Chondrocyte (in vitro differentiated cells): ENCODE results near the gene SLC38A1. TPM values are rescaled to one million over a fixed set of nuclear protein-coding genes. Genes with fewer than 3 reads are reported as not detected.
A peak's percentile ranks its signal among the peaks of the same experiment; 100 is the strongest.

Experiments used
- DNase-seq: peaks from one replicate; pipeline ENCODE4 v3.0.0; 2021; ENCODE audit warnings: mixed read lengths, low spot score
- H3K27ac Mint-ChIP-seq: one replicate; pipeline ENCODE4 v1.8.0; 2021; ENCODE audit warnings: mild to moderate bottlenecking, moderate library complexity, mixed read lengths; ENCODE audit not compliant: unreplicated experiment
- H3K27me3 Mint-ChIP-seq: 2 replicates; pipeline ENCODE4 v1.8.0; 2021; ENCODE audit warnings: low read depth, mixed read lengths
- H3K36me3 Mint-ChIP-seq: 2 replicates; pipeline ENCODE4 v1.8.0; 2021; ENCODE audit warnings: low read depth, mixed read lengths
- H3K4me1 Mint-ChIP-seq: 2 replicates; pipeline ENCODE4 v1.8.0; 2021; ENCODE audit warnings: low read depth, mild to moderate bottlenecking, mixed read lengths
- H3K4me3 Mint-ChIP-seq: one replicate; pipeline ENCODE4 v1.8.0; 2021; ENCODE audit warnings: mild to moderate bottlenecking, moderate library complexity, mixed read lengths; ENCODE audit not compliant: unreplicated experiment
- H3K9me3 Mint-ChIP-seq: 2 replicates; pipeline ENCODE4 v1.8.0; 2021; ENCODE audit warnings: low read depth, mixed read lengths
- total RNA-seq: library from RNA; stranded (reverse); gene quantifications from 3 replicates; pipeline ENCODE4 v1.2.1, GENCODE V29; 2021
- TF ChIP-seq, protein P1 (sequence below): fragments of 200-600 bp; sonication (generic); IDR thresholded peaks from 2 replicates; pipeline ENCODE4 v1.5.0; 2021; ENCODE audit warnings: antibody characterized with exemption, mild to moderate bottlenecking, moderate library complexity

SLC38A1 gene
- total RNA-seq, 1 donor from 2014 or later, result 185 TPM

DNA sequence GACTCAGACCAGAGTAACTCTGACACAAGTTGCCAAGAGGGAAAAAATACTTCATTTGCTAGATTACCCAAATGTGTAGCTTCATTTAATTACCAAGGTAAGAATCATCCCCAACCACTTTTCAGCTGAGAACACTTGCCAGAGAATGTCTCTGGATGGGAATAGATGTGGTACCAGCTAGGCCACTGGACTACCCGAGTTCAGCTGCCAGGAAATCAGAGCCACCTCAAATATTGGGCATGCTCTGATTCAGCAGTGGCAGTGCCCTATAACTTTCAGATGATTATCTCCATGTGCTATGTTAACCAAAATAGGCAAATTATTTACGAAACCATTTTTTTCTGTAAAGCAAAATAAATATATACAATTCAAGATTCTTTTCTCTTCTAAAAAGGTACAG is 80.7 kb downstream of the SLC38A1 start:
- Mint-ChIP-seq H3K9me3 (peaks cover 17% of the 10 kb centered on the region), H3K4me3 (no peak overlapping the region), H3K27me3 (no peaks in the 10 kb centered on the region), H3K36me3 (peaks cover 44% of the 10 kb centered on the region), H3K27ac (no peak overlapping the region), H3K4me1 (peaks cover 9% of the 10 kb centered on the region)
- no peak for DNase-seq
- TF ChIP-seq, protein P1, sequence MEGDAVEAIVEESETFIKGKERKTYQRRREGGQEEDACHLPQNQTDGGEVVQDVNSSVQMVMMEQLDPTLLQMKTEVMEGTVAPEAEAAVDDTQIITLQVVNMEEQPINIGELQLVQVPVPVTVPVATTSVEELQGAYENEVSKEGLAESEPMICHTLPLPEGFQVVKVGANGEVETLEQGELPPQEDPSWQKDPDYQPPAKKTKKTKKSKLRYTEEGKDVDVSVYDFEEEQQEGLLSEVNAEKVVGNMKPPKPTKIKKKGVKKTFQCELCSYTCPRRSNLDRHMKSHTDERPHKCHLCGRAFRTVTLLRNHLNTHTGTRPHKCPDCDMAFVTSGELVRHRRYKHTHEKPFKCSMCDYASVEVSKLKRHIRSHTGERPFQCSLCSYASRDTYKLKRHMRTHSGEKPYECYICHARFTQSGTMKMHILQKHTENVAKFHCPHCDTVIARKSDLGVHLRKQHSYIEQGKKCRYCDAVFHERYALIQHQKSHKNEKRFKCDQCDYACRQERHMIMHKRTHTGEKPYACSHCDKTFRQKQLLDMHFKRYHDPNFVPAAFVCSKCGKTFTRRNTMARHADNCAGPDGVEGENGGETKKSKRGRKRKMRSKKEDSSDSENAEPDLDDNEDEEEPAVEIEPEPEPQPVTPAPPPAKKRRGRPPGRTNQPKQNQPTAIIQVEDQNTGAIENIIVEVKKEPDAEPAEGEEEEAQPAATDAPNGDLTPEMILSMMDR, result no peak

DNA sequence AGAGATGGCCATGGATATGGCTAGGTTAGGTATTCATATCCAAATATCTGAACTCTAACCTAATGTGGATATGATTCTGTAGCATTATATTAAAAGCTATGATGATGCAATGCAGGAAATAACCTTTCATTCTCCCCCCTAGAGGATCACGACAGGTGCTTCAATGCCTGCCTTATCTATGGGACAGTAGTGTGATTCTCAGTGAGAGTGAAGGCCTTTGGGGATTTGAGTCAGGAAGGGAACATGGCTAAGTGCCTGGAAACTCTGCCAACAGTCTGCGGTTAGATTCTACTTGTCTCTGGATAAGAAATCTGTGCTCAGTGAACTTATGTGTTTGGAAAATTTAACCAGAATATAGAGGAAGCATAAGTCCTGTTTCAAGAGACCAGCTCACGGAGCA is 81.8 kb downstream of the SLC38A1 start:
- Mint-ChIP-seq H3K27ac (peak overlapping the region; percentile 47), H3K9me3 (peaks cover 9% of the 10 kb centered on the region), H3K27me3 (no peaks in the 10 kb centered on the region), H3K4me1 (peaks cover 9% of the 10 kb centered on the region), H3K4me3 (no peak overlapping the region), H3K36me3 (peaks cover 34% of the 10 kb centered on the region)
- DNase-seq, result no peak
- TF ChIP-seq, protein P1, result no peak

DNA sequence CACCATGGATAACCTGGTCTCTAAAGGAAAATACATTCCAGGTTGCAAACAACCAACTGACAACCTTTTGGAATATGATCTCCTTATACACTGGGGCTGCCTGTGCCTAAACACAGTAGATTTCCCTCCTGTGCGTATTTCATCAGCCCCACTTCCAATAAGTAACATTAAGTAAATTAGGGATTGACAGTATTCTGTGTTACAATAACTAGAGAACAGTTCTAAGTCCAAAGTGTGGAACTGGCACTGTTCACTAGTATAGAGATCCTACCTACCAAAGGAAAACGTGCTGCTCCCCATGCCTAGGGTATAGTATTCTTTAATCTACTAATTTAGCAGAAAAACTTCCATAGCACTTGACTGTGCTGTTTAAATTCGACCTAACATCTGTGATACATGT is 82.8 kb downstream of the SLC38A1 start:
- Mint-ChIP-seq H3K4me3 (no peak overlapping the region), H3K27me3 (no peaks in the 10 kb centered on the region), H3K9me3 (no peaks in the 10 kb centered on the region), H3K36me3 (peaks cover 26% of the 10 kb centered on the region), H3K27ac (no peak overlapping the region), H3K4me1 (peaks cover 9% of the 10 kb centered on the region)
- TF ChIP-seq, protein P1, result no peak
- no peak for DNase-seq

DNA sequence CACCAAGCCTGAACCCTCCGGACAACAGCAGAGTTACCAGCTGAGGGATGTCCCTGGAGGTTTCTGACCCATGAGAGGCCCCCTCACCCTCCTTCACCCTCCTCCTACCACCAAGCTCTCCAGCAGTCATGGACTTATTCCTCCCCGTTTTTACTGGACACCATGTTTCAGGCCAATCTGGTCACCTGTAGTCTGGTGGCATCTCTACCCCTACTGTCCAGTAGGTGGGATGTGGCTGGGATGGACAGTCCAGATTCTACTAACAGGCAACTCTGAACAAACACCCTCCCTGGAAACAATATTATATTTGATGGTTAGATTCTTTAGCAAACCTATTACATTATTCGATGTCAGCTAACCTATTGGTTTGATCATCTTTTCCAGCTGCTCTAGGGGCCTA is 83.2 kb downstream of the SLC38A1 start:
- Mint-ChIP-seq H3K9me3 (no peaks in the 10 kb centered on the region), H3K4me3 (no peak overlapping the region), H3K27ac (no peak overlapping the region), H3K36me3 (peaks cover 24% of the 10 kb centered on the region), H3K4me1 (peaks cover 9% of the 10 kb centered on the region), H3K27me3 (no peaks in the 10 kb centered on the region)
- no peak for DNase-seq
- TF ChIP-seq, protein P1, result no peak

DNA sequence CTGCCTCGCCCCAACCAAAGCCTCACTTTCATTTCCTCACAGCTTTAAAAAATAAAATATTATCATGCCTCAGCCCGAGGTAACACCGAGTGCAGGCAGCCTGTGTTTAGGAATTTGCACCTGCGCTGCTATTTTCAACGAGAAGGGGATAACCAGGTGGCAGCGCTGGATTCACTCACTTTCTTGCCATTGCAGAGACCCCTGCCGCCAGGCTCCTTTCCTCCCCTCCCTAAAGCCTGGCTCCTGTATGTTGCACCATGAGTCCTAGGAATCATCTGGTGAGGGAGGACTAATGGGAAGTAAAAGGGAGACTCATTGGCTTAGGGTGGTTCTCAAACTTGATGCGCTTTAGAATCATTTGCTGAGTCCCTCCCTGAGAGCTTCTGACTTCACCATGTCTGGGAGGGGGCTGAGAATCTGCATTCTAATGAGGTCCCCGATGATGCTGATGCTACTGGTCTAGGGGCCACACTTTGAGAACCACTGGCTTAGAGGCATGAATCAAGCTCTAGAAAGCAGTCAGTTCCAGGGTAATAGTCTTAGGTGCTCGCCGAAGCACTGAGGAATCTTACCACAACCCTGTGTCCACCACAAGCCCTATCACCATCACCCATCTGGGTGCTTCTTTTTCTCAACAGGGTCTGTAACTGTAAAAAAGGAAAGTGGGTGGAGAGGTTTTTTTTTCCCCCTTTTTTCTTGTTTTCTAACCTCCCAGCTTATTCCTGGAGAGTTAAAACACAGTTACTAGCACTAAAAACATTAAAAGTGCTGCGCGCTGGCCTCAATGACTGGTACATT is 83.8 kb downstream of the SLC38A1 start:
- no peaks in the 10 kb centered on the region for H3K9me3 Mint-ChIP-seq
- H3K27ac Mint-ChIP-seq, result no peak overlapping the region
- H3K36me3 Mint-ChIP-seq, result peaks cover 19% of the 10 kb centered on the region
- no peaks in the 10 kb centered on the region for H3K27me3 Mint-ChIP-seq
- H3K4me3 Mint-ChIP-seq, result no peak overlapping the region
- TF ChIP-seq, protein P1, result no peak
- peaks cover 9% of the 10 kb centered on the region for H3K4me1 Mint-ChIP-seq
- DNase-seq, result no peak
